ENCODE data around the gene MTA1.
A peak's percentile ranks its signal among the peaks of the same experiment; 100 is the strongest.

Gene MTA1

DNA sequence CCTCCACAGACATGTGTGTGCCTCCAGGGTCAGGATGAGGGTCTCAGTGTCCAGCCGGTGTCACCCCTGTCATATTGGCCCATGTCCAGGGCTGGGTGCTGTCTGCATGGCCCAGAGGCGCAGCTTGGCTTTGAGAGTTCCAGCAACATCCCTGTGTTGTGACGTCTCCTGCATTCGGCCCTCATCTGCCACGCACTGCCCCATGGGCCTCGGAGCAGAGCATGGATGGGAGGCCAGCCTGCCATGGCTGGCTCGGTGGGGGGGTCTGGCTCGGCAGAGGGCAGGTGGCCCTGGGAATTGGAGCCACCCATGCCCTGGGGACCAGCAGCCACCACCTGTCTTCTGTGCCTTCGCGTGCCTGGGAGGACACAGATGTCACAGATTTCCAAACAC, 32.1 kb upstream of the MTA1 start:
- no peak for DNase-seq (ENCODE audit: low spot score)

DNA sequence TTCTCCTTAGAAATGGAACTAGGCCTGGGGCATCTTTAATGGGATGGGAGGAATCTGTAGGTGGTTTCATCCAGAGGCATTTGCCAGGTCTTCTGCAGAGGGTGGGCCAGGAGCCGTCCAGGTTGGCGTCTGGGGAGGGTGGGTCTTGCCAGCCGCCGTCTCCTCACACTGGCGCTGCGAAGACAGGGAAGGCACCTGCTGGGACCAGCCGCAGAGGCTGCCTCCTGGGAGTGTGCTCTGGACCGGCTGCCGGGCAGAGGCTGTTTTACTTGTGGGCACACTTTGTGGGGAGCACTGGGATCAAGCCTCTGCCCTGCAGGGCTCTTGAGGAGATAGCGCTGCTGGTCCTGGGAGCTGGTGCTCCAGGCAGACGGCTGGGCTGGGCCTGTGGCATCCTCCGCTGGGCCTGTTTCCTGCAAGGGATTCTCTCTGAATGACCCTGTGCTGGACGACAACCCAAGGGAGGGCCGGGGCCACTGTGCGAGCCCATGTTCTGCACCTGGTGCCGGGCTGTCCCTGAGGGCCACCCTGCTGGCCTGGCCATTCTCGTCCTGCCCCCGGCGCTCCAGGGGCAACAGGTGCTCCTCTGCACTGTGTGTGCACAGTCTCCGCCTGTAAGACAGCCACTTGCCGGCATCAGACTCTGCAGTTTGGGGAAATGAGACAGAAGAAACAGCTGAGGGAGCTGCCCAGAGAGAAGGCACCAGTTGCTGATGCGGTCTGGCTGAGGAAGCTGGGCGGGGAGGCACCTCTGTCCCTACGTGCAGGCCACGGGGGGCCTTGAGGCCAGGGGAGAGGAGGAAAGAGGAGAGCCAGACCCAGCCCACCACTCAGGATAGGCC, 31.3 kb upstream of the MTA1 start:
- no peak for DNase-seq (ENCODE audit: low spot score)

DNA sequence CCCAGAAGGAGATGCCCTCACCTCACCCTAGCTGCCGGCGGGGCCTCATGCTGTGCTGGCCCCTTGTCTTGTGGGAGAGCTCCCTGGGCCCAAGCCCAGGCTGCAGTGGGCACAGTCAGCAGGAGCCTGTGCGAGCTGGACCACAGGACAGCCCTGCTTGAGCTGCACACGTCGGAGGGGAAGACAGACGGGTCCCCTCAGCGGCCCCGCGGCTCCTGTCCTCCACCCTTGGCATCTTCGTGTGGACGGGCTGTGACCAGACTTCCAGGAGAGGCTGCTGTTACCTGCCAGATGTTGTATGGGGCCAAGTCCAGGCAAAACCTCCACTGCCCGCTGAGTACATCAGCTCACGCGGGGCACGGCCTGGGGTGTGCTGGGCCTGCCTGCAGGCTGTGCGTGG, 30.7 kb upstream of the MTA1 start:
- no peak for DNase-seq (ENCODE audit: low spot score)

DNA sequence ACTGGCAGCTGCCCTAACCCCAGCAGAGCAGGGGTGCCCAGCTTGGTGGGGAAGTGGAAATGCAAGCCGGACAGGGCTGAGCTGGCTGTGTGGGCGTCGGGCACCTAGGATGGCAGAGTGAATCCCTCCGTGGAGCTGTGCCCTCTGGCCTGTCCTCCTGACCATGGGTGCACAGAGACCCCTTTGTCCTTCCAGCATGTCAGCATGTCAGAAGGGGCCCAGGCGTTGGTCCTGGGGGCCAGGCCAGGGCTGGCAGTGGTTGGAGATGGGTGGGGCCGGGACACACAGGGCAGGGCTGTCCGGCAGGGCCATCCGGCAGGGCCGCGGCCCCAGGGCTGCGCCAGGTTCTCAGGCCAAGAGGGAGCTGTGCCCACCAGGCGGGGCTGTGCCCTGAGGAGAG, 30.1 kb upstream of the MTA1 start:
- no peak for DNase-seq (ENCODE audit: low spot score)

DNA sequence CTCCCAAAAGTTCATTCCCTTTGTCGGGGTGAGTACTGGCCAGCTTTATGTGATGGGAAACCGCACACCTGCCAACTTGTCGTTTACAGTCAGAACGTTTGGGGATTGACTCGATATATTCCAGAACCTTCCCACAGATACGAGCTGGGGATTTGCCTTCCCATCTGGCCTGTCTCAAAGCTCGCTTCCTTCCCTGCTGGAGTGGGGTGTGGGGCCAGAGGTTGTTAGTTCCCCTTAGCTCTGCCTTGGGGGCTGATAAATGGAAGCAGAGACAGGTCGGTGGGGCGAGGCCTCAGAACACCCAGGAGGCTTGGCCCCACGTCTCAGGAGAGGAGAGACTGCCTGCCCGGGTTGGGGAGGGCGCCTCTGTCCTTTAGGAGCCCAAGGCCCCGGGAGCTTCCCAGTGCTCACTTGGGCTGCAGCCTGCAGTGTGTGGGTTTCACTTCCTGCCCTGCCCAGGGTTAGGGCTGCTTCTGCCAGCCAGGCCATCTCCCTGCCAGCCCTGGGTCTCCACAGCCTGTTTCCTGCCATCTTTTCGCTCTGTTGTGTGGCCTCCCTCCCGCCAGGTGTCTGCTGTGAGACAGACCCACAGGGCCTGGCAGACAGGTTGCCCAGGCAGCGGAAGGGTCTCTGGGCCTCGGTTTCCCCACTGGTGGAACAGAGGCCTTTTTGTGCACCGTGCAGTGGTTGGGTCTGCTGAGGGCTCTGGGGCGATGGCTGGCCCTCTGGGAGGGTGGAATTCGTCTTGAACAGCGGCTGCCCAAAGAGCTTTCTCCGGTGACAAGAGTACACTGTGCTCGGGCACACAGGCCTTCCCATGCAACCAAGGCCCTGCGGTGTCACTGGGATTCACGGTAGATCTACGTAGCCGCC, 29.4 kb upstream of the MTA1 start:
- DNase-seq (ENCODE audit: low spot score): peak; percentile 3

- no peak for DNase-seq (ENCODE audit: low spot score)
Observed at GRCh38 chr14:105390849-105391500, 28.7 kb upstream of the MTA1 start.

GRCh38 chr14:105391541-105391940, 28.1 kb upstream of the MTA1 start:
- DNase-seq (ENCODE audit: low spot score): no peak

- DNase-seq (ENCODE audit: low spot score): no peak
Observed at GRCh38 chr14:105392131-105393090, 27.2 kb upstream of the MTA1 start.

- no peak for DNase-seq (ENCODE audit: low spot score)
Observed at GRCh38 chr14:105393151-105393550, 26.5 kb upstream of the MTA1 start.

- DNase-seq (ENCODE audit: low spot score): no peak
Observed at GRCh38 chr14:105394714-105395537, 24.7 kb upstream of the MTA1 start.

- DNase-seq (ENCODE audit: low spot score): no peak
Observed at GRCh38 chr14:105395538-105395854, 24.1 kb upstream of the MTA1 start.

- no peak for DNase-seq (ENCODE audit: low spot score)
Observed at GRCh38 chr14:105397350-105397931, 22.2 kb upstream of the MTA1 start.

GRCh38 chr14:105398044-105398725, 21.4 kb upstream of the MTA1 start, which contains the start of gene TEX22:
Gene TEX22 (plus strand): TSS chr14:105398538. CDS start chr14:105399341, 803 bp downstream.
- peak; percentile 85 for DNase-seq (ENCODE audit: low spot score)

DNA sequence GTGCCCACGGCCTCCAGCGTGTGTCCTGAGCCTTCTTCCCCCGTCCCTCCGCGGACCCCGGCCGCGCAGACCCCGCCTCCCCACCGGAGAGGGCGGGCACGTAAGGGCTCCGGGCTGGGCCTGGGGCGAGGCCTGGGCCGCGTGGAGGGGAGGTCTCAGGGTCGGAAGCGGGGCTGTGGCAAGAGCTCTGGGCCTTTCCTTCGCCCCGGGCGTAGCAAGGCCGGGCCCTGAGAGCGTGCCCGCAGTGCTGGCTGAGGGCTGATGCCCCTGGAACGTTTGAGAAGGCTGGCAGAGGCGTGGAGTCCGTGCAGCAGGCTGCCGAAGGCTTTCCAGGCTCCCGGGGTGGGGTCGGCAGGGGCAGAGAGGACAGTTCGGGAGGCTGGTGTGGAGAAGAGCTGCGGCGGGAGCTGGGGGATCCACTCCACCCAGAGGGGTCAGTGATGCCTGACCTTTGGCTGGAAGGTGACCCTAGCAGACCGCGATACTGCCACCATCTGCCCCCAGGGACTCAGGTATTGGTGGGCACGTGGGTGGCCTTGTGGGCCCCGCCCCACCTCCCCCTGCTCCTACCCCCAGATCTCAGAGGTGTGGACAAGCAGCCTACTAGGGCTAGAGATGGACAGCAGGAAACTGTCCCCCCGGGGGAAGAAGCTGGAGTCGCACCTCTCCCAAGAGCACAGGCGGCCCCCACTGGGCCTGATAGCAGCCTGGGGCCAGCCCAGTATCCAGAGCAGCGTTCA, 20.7 kb upstream of the MTA1 start:
- DNase-seq (ENCODE audit: low spot score): no peak

DNA sequence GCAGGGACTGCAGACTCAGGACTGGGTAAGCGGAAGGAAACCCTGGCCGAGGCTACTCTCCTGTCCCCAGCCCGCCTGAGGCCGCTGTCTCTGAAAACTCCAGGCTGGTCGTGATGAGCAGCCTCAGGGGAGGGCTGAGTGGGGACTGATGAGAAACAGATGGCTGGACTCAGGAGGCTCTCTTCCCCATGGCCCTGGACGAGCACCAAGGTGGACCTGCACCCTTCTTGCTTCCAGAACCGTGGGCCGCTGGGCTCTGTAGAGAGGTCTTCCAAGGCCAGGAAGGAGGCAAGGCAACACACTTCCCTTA, 20.2 kb upstream of the MTA1 start:
- no peak for DNase-seq (ENCODE audit: low spot score)

DNA sequence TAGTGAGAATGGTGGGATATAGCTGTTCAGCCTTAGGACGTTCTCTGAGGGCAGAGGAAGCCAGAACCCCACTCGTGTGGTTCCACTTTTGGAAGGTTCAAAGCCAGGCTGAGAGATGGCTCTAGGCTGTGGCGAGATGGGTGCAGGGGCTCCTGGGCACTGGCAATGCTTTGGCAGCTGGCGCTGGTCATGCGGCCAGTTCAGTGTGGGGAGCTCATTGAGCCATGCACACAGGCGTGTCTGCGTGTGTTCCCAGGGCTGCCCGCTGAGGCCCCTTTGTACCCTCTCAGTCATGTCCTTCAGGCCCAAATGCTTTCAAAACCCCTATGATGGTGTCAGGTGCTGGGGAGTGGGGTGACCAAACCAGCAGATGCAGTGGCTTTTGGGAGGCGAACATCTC, 19.6 kb upstream of the MTA1 start:
- DNase-seq (ENCODE audit: low spot score): no peak

DNA sequence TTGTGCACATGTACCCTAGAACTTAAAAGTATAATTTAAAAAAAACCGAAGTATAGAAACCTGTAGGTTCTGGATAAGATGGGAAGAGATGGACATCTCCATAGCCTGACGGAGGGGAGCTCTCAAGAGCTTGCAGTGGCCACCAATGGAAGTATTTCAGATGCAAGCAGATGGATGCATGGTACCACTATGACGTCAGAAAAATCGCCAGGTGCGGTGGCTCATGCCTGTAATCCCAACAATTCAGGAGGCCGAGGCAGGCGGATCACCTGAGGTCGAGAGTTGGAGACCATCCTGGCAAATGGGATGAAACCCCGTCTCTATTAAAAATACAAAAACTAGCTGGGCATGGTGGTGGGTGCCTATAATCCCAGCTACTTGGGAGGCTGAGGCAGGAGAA, 17.9 kb upstream of the MTA1 start:
- no peak for DNase-seq (ENCODE audit: low spot score)

GRCh38 chr14:105408592-105408991, 11.0 kb upstream of the MTA1 start:
- DNase-seq (ENCODE audit: low spot score): no peak

GRCh38 chr14:105409364-105409763, 10.3 kb upstream of the MTA1 start:
- no peak for DNase-seq (ENCODE audit: low spot score)
